ENCODE results near the gene RUBCNL. TPM values are rescaled to one million over a fixed set of nuclear protein-coding genes. Genes with fewer than 3 reads are reported as not detected.

The RUBCNL gene
- polyA plus RNA-seq, 4 donors = 1.9 to 3.5 (median 2.0) TPM

DNA sequence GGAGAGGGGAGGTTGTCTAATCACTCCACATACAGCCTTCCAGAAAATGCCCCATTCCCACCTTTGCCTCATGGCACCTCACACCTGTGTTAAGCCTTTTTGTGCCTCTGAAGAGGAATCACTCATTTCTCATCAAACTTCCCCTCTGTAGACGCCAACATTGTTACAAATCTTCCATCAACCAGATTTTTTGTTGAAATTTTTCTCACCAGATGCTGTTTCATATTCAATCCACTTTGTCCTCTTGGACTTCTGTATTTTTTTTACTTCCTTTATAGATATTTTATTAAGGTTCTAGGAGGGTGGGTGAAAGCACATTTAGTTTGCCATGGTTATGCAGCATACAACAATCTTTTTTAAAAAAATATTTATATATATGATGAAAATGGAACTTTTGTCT, 74.0 kb downstream of the RUBCNL start:
- DNase-seq (ENCODE audit: low read depth in 4 of 4, low spot score in 2 of 4) = no peak

DNA sequence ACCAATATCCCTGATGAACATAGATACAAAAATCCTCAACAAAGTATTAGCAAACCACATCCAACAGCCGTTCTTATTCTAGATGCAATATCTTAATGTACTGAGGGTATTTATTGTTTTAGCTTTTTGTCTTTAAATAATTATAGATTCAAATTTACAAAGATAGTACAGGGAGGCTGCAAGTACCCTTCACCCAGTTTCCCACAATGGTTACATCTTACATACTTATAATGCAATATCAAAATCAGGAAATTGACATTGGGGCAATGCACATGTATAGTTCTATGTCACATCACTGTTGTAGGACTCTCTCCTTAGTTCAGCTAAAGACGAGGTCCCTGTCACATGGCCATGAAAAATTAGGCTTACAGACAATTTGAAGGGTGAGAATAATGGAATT, 75.8 kb downstream of the RUBCNL start:
- DNase-seq (ENCODE audit: low read depth in 4 of 4, low spot score in 2 of 4) = no peak

DNA sequence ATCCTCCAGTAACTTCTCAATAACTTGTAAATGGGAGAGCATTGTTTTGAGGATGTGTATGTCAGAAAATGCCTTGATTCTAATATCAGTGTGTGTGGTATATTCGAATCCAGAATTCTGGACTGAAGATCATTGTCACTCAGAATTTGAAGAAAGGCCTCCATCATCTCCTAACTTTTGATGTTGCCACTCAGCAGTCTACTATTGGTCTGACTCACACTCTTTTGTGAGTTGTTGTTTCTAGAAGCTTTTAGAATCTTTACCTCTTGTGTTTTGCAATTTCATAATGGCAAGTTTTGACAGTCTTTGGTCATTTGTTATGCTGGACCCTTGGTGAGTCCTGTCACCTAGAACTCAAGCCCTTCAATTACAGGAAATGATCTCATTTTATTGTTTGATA, 77.0 kb downstream of the RUBCNL start:
- DNase-seq (ENCODE audit: low read depth in 4 of 4, low spot score in 2 of 4) = no peak

DNA sequence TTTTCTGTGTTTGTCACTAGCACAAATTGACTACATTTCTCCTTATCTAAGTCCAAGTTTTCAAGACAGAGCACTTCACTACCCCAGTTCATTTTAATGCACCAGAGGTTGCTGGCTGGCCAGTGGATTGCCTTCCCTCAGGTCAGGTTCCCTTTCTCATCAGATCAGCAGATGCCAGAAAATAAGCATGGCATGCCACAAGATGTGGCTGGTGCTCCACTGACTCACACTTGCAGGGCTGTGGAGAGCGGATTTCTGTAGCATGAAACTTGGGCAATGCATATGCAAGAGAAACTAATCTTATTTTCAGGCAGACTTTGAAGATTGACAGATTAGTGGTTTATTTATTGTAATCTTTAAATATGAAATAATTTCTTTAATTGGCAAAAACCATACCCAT, 79.5 kb downstream of the RUBCNL start:
- DNase-seq (ENCODE audit: low read depth in 4 of 4, low spot score in 2 of 4) = no peak

DNA sequence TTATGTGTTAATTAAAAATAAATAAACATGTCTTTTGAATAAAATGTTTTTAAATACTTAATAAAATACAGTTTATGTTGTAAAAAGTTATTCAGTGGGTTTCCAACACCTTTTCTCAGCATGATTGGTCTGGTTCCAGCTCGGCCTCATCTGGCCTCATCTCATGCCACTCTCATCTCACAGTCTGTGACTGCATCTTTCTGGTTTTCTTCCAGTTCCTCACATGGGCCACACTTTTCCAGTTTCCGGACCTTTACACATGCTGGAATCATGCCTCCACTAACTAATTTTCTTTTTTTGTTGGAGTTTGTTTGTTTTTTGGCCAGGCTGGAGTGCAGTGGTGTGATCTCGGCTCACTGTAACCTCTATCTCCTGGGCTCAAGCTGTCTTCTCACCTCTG, 82.5 kb downstream of the RUBCNL start:
- no peak for DNase-seq (ENCODE audit: low read depth in 4 of 4, low spot score in 2 of 4)

DNA sequence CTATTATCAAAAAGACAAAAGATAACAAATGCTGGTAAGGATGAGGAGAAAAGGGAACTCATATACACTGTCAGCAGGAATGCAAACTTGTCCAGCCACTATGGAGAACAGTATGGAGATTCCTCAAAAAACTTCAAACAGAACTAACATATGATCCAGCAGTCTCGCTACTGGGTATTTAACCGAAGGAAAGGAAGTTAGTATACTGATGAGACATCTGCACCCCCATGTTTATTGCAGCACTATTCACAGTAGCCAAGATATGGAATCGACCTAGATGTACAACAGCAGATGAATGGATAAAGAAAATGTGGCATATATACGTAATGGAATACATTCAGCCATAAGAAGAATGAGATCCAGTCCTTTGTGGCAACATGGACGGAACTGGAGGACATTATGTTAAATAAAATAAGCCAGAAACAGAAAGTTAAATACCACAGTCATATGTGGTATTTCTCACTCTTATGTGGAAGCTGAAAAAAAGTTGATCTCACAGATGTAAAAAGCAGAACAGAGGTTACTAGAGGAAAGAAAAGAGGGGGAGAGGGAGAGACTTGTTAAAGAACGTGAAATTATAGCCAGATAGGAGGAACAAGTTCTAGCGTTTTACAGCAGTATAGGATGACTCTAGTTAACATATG, 83.2 kb downstream of the RUBCNL start:
- DNase-seq (ENCODE audit: low read depth in 4 of 4, low spot score in 2 of 4) = no peak

DNA sequence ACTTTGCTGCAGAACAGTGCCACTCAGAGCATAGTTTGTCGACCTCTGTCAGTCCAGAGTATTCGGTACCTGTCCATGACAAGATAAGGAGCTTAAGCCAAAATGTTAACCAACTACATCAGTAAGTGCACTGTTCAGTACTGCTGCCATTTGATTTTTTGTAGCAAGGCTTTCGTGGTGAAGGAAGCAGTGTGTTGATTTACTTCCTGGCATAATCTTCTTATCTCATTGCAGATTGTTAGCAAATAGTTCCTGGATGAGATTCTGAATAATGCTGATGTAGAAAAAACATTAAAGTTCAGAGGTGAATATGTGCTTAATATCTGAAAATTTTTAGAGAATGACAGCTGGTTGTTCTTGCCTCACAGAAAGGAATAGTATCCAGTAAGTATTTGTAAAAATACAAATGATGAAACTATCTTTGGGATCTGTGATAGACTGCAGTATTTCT, 89.7 kb downstream of the RUBCNL start:
- no peak for DNase-seq (ENCODE audit: low read depth in 4 of 4, low spot score in 2 of 4)

DNA sequence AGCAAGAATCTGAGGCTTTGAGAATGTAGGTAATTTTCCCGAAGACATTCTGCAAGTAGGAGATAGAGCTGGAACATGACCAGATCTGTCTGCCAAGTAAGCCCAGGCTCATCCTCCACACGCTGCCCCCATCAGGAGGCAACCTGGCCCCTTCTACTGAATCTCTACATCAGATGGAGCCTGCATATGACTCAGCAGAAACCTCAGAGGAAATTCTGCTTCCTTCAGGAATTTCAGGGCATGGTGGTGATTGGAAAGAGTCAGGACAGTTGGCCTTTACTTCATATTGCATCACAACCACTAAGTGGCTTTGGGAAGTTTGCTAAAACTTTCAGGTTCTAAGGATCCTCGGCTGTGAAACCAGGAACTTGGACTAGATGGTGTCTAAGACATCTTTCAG, 90.1 kb downstream of the RUBCNL start:
- no peak for DNase-seq (ENCODE audit: low read depth in 4 of 4, low spot score in 2 of 4)

DNA sequence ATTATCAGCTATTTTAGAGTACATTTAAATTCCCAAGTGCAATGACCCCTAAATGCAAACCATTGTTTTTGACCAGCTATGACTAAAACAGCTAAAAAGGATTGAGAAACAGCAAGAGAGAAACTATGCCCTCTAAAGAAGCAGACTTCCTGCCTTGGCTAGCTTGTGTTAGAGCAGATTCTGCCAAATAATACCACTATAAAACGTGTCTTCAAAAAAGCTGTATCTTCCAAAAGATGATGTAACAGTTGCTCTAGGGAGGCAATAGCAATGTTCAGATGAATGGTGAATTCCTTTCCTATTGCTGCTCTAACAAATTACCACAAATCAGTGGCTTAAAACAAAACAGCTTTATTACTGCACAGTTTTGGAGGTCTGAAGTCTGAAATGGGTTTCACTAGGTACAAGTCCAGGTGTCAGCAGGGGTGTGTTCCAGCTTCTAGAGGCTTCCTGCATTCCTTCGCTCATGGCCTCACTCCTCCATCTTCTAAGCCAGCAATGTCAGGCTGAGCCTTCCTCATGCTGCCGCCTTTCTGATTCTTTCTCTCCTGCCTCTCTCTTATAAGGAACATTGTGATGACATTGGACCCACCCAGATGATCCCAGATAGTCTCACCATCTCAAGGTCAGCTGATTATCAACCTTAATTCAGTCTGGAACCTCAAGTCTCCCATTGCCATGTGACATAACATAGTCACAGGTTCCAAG, 90.8 kb downstream of the RUBCNL start:
- no peak for DNase-seq (ENCODE audit: low read depth in 4 of 4, low spot score in 2 of 4)

DNA sequence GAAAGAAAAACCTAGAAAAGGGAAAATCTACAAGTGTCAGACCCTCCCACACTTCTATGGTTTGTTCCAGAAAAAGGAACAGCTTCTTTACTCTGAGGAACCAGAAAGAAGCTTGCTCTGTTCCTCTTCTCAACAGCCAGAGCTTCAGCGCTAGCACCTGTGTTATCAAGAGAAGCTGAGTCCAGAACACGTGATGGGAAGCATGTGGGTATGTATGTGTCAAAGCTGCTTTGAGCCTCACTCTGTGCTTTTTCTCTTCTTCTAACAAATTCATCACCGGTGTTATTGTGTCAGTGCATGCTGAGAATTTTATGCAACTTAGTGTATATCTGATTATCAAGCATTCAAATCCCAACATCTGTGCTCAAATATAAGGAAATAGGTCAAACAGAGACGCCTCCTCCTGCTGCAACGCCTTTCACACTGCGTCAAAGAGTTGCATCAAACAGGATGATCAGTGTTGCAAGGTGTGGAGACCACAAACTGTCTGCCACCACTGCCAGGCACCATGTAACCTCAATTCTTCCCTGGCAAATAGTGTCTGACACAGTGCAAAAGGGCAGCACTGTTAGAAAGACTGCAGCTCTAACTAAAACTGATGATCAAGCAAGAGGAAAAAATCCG, 91.4 kb downstream of the RUBCNL start:
- DNase-seq (ENCODE audit: low read depth in 4 of 4, low spot score in 2 of 4) = no peak

DNA sequence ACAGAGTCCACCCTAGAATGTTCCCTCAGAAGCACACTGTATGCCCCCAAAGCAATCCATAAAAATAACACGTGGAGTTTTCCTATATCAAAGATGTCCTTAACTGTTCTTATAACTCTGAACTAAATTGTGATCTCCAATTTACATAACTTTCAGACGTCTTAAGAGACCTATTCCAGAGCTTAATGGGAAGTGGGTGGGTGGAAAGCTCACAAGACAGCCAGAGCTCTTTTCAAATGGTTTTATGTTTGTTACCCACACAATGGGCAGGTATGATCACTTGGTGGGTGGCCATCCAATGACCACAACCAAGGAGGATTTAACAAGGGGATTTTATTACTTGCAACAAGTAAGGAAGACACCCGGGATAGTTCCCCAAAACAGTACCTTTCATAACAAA, 93.6 kb downstream of the RUBCNL start:
- no peak for DNase-seq (ENCODE audit: low read depth in 4 of 4, low spot score in 2 of 4)

Other genes with a start within 250 kb of the RUBCNL start
- gene LCP1, start 205.1 kb downstream of the RUBCNL start, polyA plus RNA-seq (ENCODE audit: insufficient read length in 4 of 4) = 10 to 100 TPM in 3 of 4 donors, 1 to 10 TPM in 1; 6.5 to 13.2 (median 10.5) TPM
- under 1 TPM in 3 of 4 donors, not detected in 1; 0.16 to 0.24 (median 0.18) TPM for gene LRRC63, start 175.3 kb downstream of the RUBCNL start, polyA plus RNA-seq (ENCODE audit: insufficient read length in 4 of 4)
- 10 to 100 TPM; 29.8 to 35.1 (median 32.3) TPM for gene LRCH1, start 165.9 kb upstream of the RUBCNL start, polyA plus RNA-seq (ENCODE audit: insufficient read length in 4 of 4)

Measured in left renal cortex interstitium (tissue), 4 donors.